Islet of Langerhans (tissue), 1 donor: Measurements from ENCODE around the gene CNN1.
"Not testable (repeated sequence)": the region's sequence is repeated elsewhere in the genome, so short reads cannot be mapped to it uniquely, and the experiment has no call there.

Experiments used
- FAIRE-seq: peaks from one replicate; lab custom pipeline; 2011; peaks lifted over from hg19 to GRCh38; lab: Jason Lieb, UNC

The CNN1 gene

GRCh38 chr19:11534948-11535347 is 3.7 kb upstream of the CNN1 start:
- no peak for FAIRE-seq

GRCh38 chr19:11535792-11536595 is 2.7 kb upstream of the CNN1 start:
- FAIRE-seq: no peak

DNA sequence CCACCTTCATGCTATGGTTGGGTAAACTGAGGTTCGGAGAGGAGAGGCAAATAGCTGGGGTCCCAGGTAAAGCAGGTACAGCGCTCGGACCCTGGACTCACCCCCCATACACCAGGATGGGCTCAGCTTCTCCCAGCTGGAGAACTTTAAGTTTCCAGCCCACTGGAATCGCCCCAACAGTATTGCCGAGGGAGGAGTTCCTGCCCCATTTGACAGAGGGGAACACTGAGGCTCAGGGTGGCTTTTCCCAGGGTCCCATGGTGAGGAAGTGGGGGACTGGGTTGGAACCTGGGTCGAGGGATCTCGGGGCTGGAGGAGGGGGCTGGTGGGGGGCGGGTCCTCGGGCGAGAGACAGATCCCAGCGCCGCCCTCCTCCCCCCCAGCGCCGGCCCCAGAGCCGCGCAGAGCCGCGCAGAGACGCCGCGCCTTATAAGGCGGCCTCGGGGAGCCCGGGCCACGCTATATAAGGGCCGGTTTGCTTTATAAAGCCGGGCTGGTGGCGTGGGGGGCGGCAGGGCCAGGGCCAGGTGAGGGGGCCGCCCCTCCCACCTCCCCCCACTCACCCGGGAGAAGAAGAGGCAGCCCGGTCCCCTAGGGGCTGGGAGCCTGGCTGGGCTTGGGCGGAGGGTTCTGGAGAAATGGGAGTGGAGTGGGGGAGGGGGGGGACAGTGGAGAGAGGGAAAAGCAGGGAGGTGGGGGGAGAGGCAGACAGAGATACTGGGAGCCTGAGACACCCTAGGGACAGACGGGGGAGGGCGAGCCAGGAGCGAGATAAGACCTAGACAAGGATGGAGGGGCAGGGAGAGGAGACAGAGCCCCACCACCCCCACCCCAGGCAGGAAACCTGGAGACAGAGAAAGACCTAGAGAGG is 1.1 kb downstream of the CNN1 start:
- FAIRE-seq: no peak

DNA sequence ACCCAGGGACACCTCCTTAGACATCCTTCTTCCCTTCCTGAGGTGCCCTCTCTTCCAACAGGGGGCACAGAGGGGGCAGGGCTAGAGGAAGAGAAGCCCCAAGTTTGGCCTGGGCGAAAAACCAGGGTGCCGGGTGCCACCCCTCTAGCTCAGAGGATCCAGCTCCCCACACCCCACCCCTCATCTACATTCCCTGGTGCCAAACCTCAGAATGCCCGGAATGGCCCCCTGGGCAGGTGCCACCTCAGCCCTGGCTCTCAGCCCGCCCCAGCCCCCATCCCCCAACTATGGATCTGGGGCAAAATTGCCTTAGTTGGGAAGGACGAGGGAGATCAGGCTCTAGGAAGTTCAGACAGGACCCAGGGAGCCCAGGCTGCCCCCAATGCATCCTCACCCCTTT is 2.0 kb downstream of the CNN1 start:
- FAIRE-seq: no peak

DNA sequence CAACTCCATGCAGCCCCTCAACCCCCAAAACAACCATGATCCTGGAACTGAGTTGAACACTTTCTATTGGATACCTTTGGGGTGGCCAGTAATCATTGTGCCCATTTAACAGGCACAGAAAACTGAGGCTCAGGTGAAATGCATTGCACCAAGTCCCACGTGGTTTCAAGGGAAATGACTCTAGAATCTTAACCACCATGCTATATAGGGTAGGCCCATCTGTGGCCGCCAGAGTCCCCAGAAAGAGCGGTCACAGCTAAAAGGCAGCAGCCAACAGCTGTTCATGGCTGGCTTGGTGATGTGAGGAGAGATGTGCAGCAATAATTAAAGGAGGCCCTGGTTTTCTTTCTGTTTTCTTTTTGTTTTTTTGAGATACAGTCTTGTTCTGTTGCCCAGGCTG is 2.6 kb downstream of the CNN1 start:
- FAIRE-seq: no peak

DNA sequence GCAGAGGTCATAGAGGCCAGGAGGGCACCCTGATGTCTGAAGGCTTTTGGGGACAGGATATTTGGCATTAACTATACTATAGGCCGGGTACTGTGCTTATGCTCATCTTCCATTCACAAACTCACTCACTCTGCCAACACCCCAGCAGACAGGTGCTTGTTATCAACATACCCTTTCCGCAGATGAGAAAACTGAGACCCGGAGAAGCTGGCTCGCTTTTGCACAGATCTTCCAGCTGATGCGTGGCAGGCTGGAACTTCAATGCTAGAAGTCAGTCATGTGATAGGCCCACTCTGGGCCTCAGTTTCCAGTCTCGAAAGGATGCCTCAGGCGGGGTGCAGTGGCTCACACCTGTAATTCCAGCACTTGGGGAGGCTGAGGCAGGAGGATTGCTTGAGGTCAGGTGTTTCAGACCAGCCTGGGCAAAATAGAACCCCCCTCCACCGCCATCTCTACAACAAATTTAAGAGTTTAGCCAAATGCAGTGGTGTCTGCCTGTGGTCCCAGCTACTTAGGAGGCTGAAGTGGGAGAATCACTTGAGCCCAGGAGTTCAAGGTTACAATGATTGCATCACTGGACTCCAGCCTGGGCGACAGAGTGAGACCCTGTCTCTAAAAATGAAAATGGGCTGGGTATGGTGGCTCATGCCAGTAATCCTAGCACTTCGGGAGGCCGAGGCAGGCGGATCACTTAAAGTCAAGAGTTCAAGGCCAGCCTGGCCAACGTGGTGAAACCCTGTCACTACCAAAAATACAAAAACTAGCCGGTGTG is 9.5 kb downstream of the CNN1 start:
- no peak for FAIRE-seq

DNA sequence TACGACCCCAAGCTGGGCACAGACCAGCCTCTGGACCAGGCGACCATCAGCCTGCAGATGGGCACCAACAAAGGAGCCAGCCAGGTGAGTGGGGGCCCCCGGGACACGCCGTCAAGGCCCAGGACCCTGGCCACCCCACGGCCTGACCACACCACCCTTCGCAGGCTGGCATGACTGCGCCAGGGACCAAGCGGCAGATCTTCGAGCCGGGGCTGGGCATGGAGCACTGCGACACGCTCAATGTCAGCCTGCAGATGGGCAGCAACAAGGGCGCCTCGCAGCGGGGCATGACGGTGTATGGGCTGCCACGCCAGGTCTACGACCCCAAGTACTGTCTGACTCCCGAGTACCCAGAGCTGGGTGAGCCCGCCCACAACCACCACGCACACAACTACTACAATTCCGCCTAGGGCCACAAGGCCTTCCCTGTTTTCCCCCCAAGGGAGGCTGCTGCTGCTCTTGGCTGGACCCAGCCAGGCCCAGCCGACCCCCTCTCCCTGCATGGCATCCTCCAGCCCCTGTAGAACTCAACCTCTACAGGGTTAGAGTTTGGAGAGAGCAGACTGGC is 10.8 kb downstream of the CNN1 start:
- FAIRE-seq: no peak

DNA sequence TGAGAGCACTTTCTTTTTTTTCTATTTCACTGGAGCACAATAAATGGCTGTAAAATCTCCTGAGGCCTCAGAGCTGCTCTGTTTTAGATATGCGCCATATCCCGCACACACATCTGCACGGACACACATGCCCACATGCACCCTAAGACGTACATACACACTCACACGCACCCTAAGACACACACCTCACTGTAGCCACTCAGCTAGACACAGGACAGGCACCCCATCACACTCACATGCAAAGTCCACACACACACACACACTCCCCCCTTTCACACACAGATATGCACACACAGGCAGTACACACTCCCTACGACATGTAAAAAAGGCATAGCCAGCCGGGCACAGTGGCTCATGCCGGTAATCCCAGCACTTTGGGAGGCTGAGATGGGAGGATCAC is 11.6 kb downstream of the CNN1 start:
- no peak for FAIRE-seq

GRCh38 chr19:11551603-11552235 is 13.1 kb downstream of the CNN1 start:
- FAIRE-seq: no peak

- FAIRE-seq: no peak
Measured at GRCh38 chr19:11552666-11553372, 14.2 kb downstream of the CNN1 start.

- no peak for FAIRE-seq
Measured at GRCh38 chr19:11554160-11554559, 15.5 kb downstream of the CNN1 start.

GRCh38 chr19:11555246-11555645 is 16.6 kb downstream of the CNN1 start:
- FAIRE-seq: no peak

DNA sequence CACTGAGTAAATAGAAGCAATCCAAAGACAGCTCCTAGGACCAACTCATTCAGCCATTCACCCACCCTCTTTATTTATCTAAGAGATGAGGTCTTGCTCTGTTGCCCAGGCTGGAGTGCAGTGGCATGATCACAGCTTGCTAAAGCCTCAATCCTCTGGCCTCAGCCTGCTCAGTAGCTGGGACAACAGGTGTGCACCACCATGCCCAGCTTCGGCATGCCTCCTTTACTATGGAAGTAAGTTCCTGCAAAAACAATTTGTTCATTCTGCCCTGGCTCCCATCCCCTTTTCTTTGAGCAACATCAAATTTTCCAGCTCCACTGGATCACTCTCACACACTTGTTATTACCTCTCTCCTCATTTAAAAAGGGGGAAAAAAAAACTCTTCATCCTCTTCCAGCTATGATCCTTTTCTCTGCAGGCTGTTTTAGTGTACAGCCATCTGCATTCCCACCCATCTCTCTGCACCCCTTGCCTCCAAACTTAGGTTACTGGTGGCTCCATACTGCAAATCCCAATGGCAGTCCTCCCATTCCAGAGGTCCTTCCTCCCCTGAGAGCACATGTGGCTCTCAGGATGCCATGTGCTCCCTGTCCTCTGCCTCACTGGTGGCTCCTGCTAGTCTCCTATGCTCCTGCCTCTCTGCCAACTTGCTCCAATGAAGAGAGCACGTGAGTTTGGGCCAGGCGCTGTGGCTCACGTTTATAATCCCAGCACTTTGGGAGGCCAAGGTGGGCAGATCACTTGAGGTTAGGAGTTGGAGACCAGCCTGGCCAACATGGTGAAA is 18.2 kb downstream of the CNN1 start:
- no peak for FAIRE-seq

- peak; percentile 17 for FAIRE-seq
Measured at GRCh38 chr19:11558881-11559828, 20.5 kb downstream of the CNN1 start, which contains the start of gene ELOF1. ELOF1 (minus strand) TSS chr19:11559230; CDS start chr19:11554347, 4,883 bp downstream.

- FAIRE-seq: no peak
Measured at GRCh38 chr19:11560404-11561051, 21.9 kb downstream of the CNN1 start.

DNA sequence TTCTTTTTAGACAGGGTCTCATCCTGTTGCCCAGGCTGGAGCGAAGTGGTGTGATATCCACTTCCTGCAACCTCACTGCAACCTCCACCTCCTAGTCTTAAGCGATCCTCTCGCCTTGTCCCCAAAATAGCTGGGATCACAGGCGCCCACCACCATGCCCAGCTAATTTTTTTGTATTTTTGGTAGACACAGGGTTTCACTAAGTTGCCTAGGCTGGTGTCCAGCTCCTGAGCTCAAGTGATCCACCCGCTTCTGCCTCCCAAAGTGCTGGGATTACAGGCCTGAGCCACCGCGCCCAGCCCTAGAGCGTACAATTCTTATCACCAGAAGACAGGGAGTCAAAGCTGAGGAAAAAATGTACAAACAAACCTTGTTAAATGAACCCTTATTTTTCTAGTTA is 24.9 kb downstream of the CNN1 start:
- no peak for FAIRE-seq

DNA sequence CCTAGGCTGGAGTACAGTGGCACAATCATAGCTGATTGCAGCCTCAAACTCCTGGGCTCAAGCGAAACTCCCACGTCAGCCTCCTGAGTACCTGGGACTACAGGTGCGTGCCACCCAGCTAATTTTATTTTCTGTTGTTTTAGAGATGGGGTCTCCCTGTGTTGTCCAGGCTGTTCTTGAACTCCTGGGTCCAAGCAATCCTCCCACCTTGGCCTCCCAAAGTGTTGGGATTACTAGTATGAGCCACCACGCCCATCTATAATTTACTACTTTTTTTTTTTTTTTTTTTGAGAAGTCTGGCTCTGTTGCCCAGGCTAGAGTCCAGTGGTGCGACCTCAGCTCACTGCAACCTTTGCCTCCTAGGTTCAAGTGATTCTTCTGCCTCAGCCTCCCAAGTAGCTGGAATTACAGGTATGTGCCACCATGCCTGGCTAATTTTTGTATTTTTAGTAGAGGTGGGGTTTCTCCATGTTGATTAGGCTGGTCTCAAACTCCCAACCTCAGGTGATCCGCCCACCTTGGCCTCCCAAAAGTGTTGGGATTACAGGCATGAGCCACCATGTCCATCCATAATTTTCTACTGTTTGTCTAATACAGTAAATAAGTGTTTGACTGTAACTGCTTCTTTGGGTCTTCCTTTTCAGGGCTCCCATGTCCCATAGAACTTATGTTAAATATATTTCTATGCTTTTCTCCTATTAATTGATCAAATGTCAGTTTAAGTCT is 25.6 kb downstream of the CNN1 start:
- FAIRE-seq: not testable (repeated sequence)

DNA sequence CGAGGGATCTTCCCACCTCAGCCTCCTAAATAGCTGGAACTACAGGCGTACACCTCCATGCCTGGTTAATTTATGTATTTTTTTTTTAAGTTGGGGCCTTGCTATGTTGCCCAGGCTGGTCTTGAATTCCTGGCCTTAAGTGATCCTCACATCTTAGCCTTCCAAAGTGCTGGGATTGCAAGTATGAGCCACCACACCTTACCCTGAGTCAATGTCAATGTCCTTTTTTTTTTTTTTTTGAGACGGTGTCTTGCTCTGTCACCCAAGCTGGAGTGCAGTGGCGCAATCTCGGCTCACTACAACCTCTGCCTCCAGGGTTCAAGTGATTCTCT is 27.0 kb downstream of the CNN1 start:
- not testable (repeated sequence) for FAIRE-seq
